GM18951 (cell line): ENCODE measurements around the gene PFKFB3.

Experiments used
- POLR2A ChIP-seq: IDR thresholded peaks from 4 replicates; pipeline ENCODE4 v1.6.1; 2011; ENCODE audit warnings: mild to moderate bottlenecking; ENCODE audit not compliant: insufficient read length, insufficient read depth; ENCODE audit errors: extremely low read depth
- in situ Hi-C: fragments of 300-500 bp; cut with MboI; formaldehyde crosslinking; loops from one replicate; pipeline ENCODE4 v1.12.0; 2022; ENCODE audit warnings: low sequenced_read_pairs, mixed read lengths, inconsistent platforms; ENCODE audit not compliant: unreplicated experiment

PFKFB3 gene

GRCh38 chr10:6300106-6300783 is 97.5 kb downstream of the PFKFB3 start:
- in situ Hi-C loops, result no loop called here
- TF ChIP-seq POLR2A, result no peak

GRCh38 chr10:6300784-6301460 is 98.2 kb downstream of the PFKFB3 start:
- TF ChIP-seq POLR2A, result no peak
- in situ Hi-C loops, result no loop called here

- no peak for TF ChIP-seq POLR2A
- in situ Hi-C loops, result no loop called here
These were observed 98.8 kb downstream of the PFKFB3 start for GRCh38 chr10:6301488-6302075.
